HG03060 (cell line): Measurements from ENCODE around the gene FBXL20.

Source experiments
- ATAC-seq: cut with Tn5 transposase; IDR thresholded peaks from one replicate; pipeline ENCODE4 v1.9.1; 2021; ENCODE audit warnings: low read depth, moderate number of reproducible peaks; ENCODE audit not compliant: unreplicated experiment

The FBXL20 gene

GRCh38 chr17:39210093-39210434 is 191.4 kb downstream of the FBXL20 start:
- no peak for ATAC-seq

- ATAC-seq, result no peak
Observed at GRCh38 chr17:39209317-39210092, 191.9 kb downstream of the FBXL20 start.

- no peak for ATAC-seq
Observed at GRCh38 chr17:39208893-39209292, 192.5 kb downstream of the FBXL20 start.

- ATAC-seq, result no peak
Observed at GRCh38 chr17:39208136-39208535, 193.3 kb downstream of the FBXL20 start.

GRCh38 chr17:39205112-39205526 is 196.3 kb downstream of the FBXL20 start:
- ATAC-seq, result no peak

- no peak for ATAC-seq
Observed at GRCh38 chr17:39204245-39204644, 197.2 kb downstream of the FBXL20 start.
